Peyer's patch (tissue), 4 donors: ENCODE results near the gene BDH2.

ENCODE experiments used
- CTCF ChIP-seq, 6 experiments: fragments of 450-650 bp in 4 of 6; fragments of 200-600 bp in 2 of 6; sonication (generic) in 1 of 6; IDR thresholded peaks; one replicate each; pipeline ENCODE4 v1.5.1; 2017 to 2019; ENCODE audit warnings: antibody characterized with exemption in 6 of 6, mild to moderate bottlenecking in 3 of 6, moderate library complexity in 1 of 6
- POLR2A ChIP-seq, 2 donors: fragments of 450-650 bp; IDR thresholded peaks; one replicate each; pipeline ENCODE4 v1.5.1; 2017; ENCODE audit warnings: antibody characterized with exemption in 2 of 2, mild to moderate bottlenecking in 2 of 2, moderate library complexity in 2 of 2

- TF ChIP-seq POLR2A (IDR thresholded peaks at IDR 0.05) (no peak), CTCF (IDR thresholded peaks at IDR 0.05) (no peak)
These were observed 29.5 kb upstream of the BDH2 start for GRCh38 chr4:103129174-103129573.
